ENCODE measurements around the gene POR. TPM values are rescaled to one million over a fixed set of nuclear protein-coding genes. Genes with fewer than 3 reads are reported as not detected.

Gene POR
- total and polyA plus RNA-seq, 12 donors = 268 to 1,301 (median 597) TPM

GRCh38 chr7:75998038-75998437 is 83.1 kb downstream of the POR start:
- H3K4me3 ChIP-seq = no peak overlapping the region
- H3K27me3 ChIP-seq = no peaks in the 10 kb centered on the region
- no peaks in the 10 kb centered on the region for H3K9me3 ChIP-seq (replicated peaks in 1 of 3)
- WGBS, 4 donors = 90 to 100% (median 96%) methylated on average over 1 of the region's 1 CpG
- no peak overlapping the region for H3K27ac ChIP-seq
- peaks cover 0 to 6% of the 10 kb centered on the region in 2 donors for H3K36me3 ChIP-seq (replicated peaks in 1 of 2)
- H3K4me1 ChIP-seq (replicated peaks in 1 of 2) = peaks cover 6 to 13% of the 10 kb centered on the region in 2 donors
- intact Hi-C loops (cut with DNase I) = loop anchor here in 1 of 2 donors (10.0 kb wide), 2 partner anchors 83 to 123 kb away; partner anchors contain the start of genes POR and RHBDD2
- DNase-seq = no peak
- TF ChIP-seq CTCF (IDR thresholded peaks at IDR 0.05) = no peak
- TF ChIP-seq POLR2A (IDR thresholded peaks at IDR 0.05) = no peak

GRCh38 chr7:76000566-76000965 is 85.6 kb downstream of the POR start:
- H3K27me3 ChIP-seq = no peaks in the 10 kb centered on the region
- 83 to 97% (median 92%) methylated on average over 2 to 11 of the region's 11 CpGs for WGBS, 4 donors
- no peaks in the 10 kb centered on the region for H3K9me3 ChIP-seq (replicated peaks in 1 of 3)
- peaks cover 0 to 25% of the 10 kb centered on the region in 2 donors for H3K36me3 ChIP-seq (replicated peaks in 1 of 2)
- no peak for DNase-seq
- intact Hi-C loops (cut with DNase I) = no loop called here
- H3K4me1 ChIP-seq (replicated peaks in 1 of 2) = no peaks in the 10 kb centered on the region
- H3K27ac ChIP-seq = no peak overlapping the region
- TF ChIP-seq POLR2A (IDR thresholded peaks at IDR 0.05) = no peak
- TF ChIP-seq CTCF (IDR thresholded peaks at IDR 0.05) = no peak
- no peak overlapping the region for H3K4me3 ChIP-seq

GRCh38 chr7:76002139-76002538 is 87.2 kb downstream of the POR start:
- TF ChIP-seq CTCF (IDR thresholded peaks at IDR 0.05) = no peak
- no peak for TF ChIP-seq POLR2A (IDR thresholded peaks at IDR 0.05)
- intact Hi-C loops (cut with DNase I) = no loop called here
- peak in 1 of 7 donors; percentile 42 for DNase-seq
- H3K27me3 ChIP-seq = no peaks in the 10 kb centered on the region
- peak overlapping the region in 1 of 5 donors; percentile 43 for H3K27ac ChIP-seq
- no peaks in the 10 kb centered on the region for H3K4me1 ChIP-seq (replicated peaks in 1 of 2)
- no peak overlapping the region for H3K4me3 ChIP-seq
- WGBS, 4 donors = 80 to 89% (median 86%) methylated on average over 5 to 6 of the region's 6 CpGs
- peaks cover 0 to 25% of the 10 kb centered on the region in 2 donors for H3K36me3 ChIP-seq (replicated peaks in 1 of 2)
- H3K9me3 ChIP-seq (replicated peaks in 1 of 3) = no peaks in the 10 kb centered on the region

GRCh38 chr7:76002822-76003221 is 87.9 kb downstream of the POR start:
- no peaks in the 10 kb centered on the region for H3K9me3 ChIP-seq (replicated peaks in 1 of 3)
- H3K27ac ChIP-seq = no peak overlapping the region
- H3K4me3 ChIP-seq = no peak overlapping the region
- intact Hi-C loops (cut with DNase I) = no loop called here
- H3K4me1 ChIP-seq (replicated peaks in 1 of 2) = no peaks in the 10 kb centered on the region
- no peak for DNase-seq
- no peaks in the 10 kb centered on the region for H3K27me3 ChIP-seq
- TF ChIP-seq CTCF (IDR thresholded peaks at IDR 0.05) (no peak), POLR2A (IDR thresholded peaks at IDR 0.05) (no peak)
- WGBS, 4 donors = 91 to 97% (median 95%) methylated on average over 3 of the region's 3 CpGs
- H3K36me3 ChIP-seq (replicated peaks in 1 of 2) = peaks cover 0 to 25% of the 10 kb centered on the region in 2 donors

Data from adrenal gland (tissue), 12 donors.